Naive thymus-derived CD4-positive, alpha-beta T cell (primary cell): Measurements from ENCODE around the gene CABP7. TPM values are rescaled to one million over a fixed set of nuclear protein-coding genes. Genes with fewer than 3 reads are reported as not detected.

Source experiments
- ATAC-seq: fragments of 150-1000 bp; cut with Tn5 transposase; 2 replicates; pipeline ENCODE4 v1.10.0; 2021; ENCODE audit warnings: mild to moderate bottlenecking, moderate library complexity
- CTCF ChIA-PET: fragments of 350-600 bp; sonication (Branson Sonifier 250); formaldehyde crosslinking; loops from one replicate; lab custom pipeline; 2021; ENCODE audit warnings: antibody characterized with exemption; lab: Charles Lee
- POLR2A ChIA-PET: fragments of 350-600 bp; sonication (Branson Sonifier 250); formaldehyde crosslinking; loops from one replicate; lab custom pipeline; 2021; ENCODE audit warnings: antibody characterized with exemption, inconsistent platforms; lab: Charles Lee
- DNase-seq, 9 donors: peaks; one replicate each; pipeline versions ENCODE4 v3.0.0 to v3.0.0-alpha.2; 2020 to 2022; ENCODE audit warnings: mixed read lengths in 1 of 9
- H3K27ac ChIP-seq: one replicate; pipeline ENCODE4 v1.7.0; 2013; ENCODE audit warnings: mild to moderate bottlenecking, low read depth, low read length, moderate library complexity
- H3K27me3 ChIP-seq, 2 donors: one replicate each; pipeline ENCODE4 v1.7.0; 2013; ENCODE audit warnings: low read length in 2 of 2, mild to moderate bottlenecking in 2 of 2, moderate library complexity in 2 of 2; ENCODE audit not compliant: control insufficient read depth in 2 of 2, insufficient read depth in 2 of 2
- H3K36me3 ChIP-seq, 3 experiments: 1 replicate in 2 of 3; 2 replicates in 1 of 3; pipeline ENCODE4 v1.7.0; 2013; ENCODE audit warnings: low read length in 3 of 3, mild to moderate bottlenecking in 3 of 3, moderate library complexity in 1 of 3; ENCODE audit not compliant: insufficient read depth in 3 of 3, control insufficient read depth in 2 of 3
- H3K4me1 ChIP-seq, 2 donors: one replicate each; pipeline ENCODE4 v1.7.0; 2013; ENCODE audit warnings: low read length in 2 of 2, mild to moderate bottlenecking in 2 of 2, moderate library complexity in 1 of 2; ENCODE audit not compliant: control insufficient read depth in 2 of 2, insufficient read depth in 2 of 2
- H3K4me3 ChIP-seq: 2 replicates; pipeline ENCODE4 v1.7.0; 2013; ENCODE audit warnings: mild to moderate bottlenecking, low read length
- H3K9me3 ChIP-seq, 3 experiments: 1 replicate in 2 of 3; 2 replicates in 1 of 3; pipeline ENCODE4 v1.7.0; 2013; ENCODE audit warnings: low read length in 3 of 3; ENCODE audit not compliant: control insufficient read depth in 2 of 3
- H3K27ac Mint-ChIP-seq, 9 donors: one replicate each; pipeline ENCODE4 v1.8.0; 2020 to 2022; ENCODE audit warnings: mixed read lengths in 9 of 9, mild to moderate bottlenecking in 8 of 9, moderate library complexity in 5 of 9, inconsistent platforms in 2 of 9
- H3K27me3 Mint-ChIP-seq, 5 donors: one replicate each; pipeline ENCODE4 v1.8.0; 2021 to 2022; ENCODE audit warnings: mixed read lengths in 5 of 5, mild to moderate bottlenecking in 1 of 5
- H3K36me3 Mint-ChIP-seq, 5 donors: one replicate each; pipeline ENCODE4 v1.8.0; 2020 to 2022; ENCODE audit warnings: mixed read lengths in 5 of 5, mild to moderate bottlenecking in 3 of 5, inconsistent platforms in 1 of 5
- H3K4me1 Mint-ChIP-seq, 7 donors: one replicate each; pipeline ENCODE4 v1.8.0; 2020 to 2022; ENCODE audit warnings: mixed read lengths in 7 of 7, mild to moderate bottlenecking in 3 of 7, inconsistent platforms in 1 of 7
- H3K4me3 Mint-ChIP-seq, 10 donors: one replicate each; pipeline ENCODE4 v1.8.0; 2020 to 2022; ENCODE audit warnings: mild to moderate bottlenecking in 10 of 10, mixed read lengths in 10 of 10, moderate library complexity in 6 of 10, inconsistent platforms in 2 of 10
- H3K9me3 Mint-ChIP-seq, 11 donors: one replicate each; pipeline ENCODE4 v1.8.0; 2020 to 2022; ENCODE audit warnings: mixed read lengths in 11 of 11, mild to moderate bottlenecking in 4 of 11, inconsistent platforms in 1 of 11, moderate library complexity in 1 of 11
- intact Hi-C, 2 donors: fragments of 100-400 bp; cut with micrococcal nuclease; formaldehyde crosslinking; loops; one replicate each; pipeline ENCODE4 v1.15.1; 2023
- polyA plus RNA-seq, 2 donors: library from polyadenylated mRNA; unstranded; fragments of 300-500 nt; fragmentation: Illumina TruSeq; gene quantifications; one replicate each; pipeline ENCODE4 v1.2.3, GENCODE V29; 2021
- total RNA-seq, 6 experiments: library from RNA in 5 of 6; stranded (reverse) in 5 of 6; gene quantifications; 1 replicate in 5 of 6; 2 replicates in 1 of 6; pipeline ENCODE4 v1.2.3 and lab custom pipeline; 2021 to 2026

The CABP7 gene
- total and polyA plus RNA-seq, 7 experiments from 2014 or later = 0.07 to 0.42 (median 0.17) TPM; not detected in 3

- Histone ChIP-seq H3K9me3 (no peaks in the 10 kb centered on the region), H3K4me1 (peaks cover 0 to 5% of the 10 kb centered on the region in 2 donors), H3K4me3 (no peak overlapping the region), H3K27me3 (no peaks in the 10 kb centered on the region), H3K36me3 (peaks cover 0 to 73% (median 3%) of the 10 kb centered on the region in 3 experiments), H3K27ac (no peak overlapping the region)
- ChIA-PET POLR2A (no interaction called here), CTCF (no interaction called here)
- ATAC-seq (no peak), DNase-seq (no peak)
- Mint-ChIP-seq H3K9me3 (no peaks in the 10 kb centered on the region), H3K27me3 (no peaks in the 10 kb centered on the region), H3K4me3 (no peak overlapping the region), H3K27ac (peak overlapping the region in 3 of 9 donors; percentile 5 to 49 (median 26)), H3K36me3 (peaks cover 0 to 42% (median 1%) of the 10 kb centered on the region in 5 donors), H3K4me1 (peaks cover 0 to 38% (median 7%) of the 10 kb centered on the region in 7 donors)
- intact Hi-C loops = loop anchor here in 1 of 2 donors (5.0 kb wide), 1 partner anchor 394 kb away; no protein-coding TSS in a partner anchor
Measured at GRCh38 chr22:29693161-29693560, 26.6 kb upstream of the CABP7 start.

GRCh38 chr22:29693671-29694070 is 26.1 kb upstream of the CABP7 start:
- H3K4me3 ChIP-seq = no peak overlapping the region
- POLR2A ChIA-PET = no interaction called here
- H3K9me3 ChIP-seq = no peaks in the 10 kb centered on the region
- intact Hi-C loops = loop anchor here in 1 of 2 donors (5.0 kb wide), 1 partner anchor 394 kb away; no protein-coding TSS in a partner anchor
- DNase-seq (no peak), ATAC-seq (no peak)
- peaks cover 0 to 69% (median 3%) of the 10 kb centered on the region in 3 experiments for H3K36me3 ChIP-seq
- no peak overlapping the region for H3K27ac ChIP-seq
- H3K4me1 ChIP-seq = peaks cover 0 to 5% of the 10 kb centered on the region in 2 donors
- CTCF ChIA-PET = no interaction called here
- no peak overlapping the region for H3K4me3 Mint-ChIP-seq
- H3K4me1 Mint-ChIP-seq = peaks cover 0 to 38% (median 6%) of the 10 kb centered on the region in 7 donors
- no peaks in the 10 kb centered on the region for H3K27me3 Mint-ChIP-seq
- H3K27ac Mint-ChIP-seq = peak overlapping the region in 1 of 9 donors; percentile 26
- H3K27me3 ChIP-seq = no peaks in the 10 kb centered on the region
- H3K36me3 Mint-ChIP-seq = peaks cover 0 to 45% (median 1%) of the 10 kb centered on the region in 5 donors
- no peaks in the 10 kb centered on the region for H3K9me3 Mint-ChIP-seq

GRCh38 chr22:29695129-29695926 is 24.5 kb upstream of the CABP7 start:
- H3K4me3 ChIP-seq = no peak overlapping the region
- H3K4me3 Mint-ChIP-seq = no peak overlapping the region
- peaks cover 0 to 64% (median 3%) of the 10 kb centered on the region in 3 experiments for H3K36me3 ChIP-seq
- H3K27ac ChIP-seq = no peak overlapping the region
- H3K4me1 ChIP-seq = peaks cover 0 to 7% of the 10 kb centered on the region in 2 donors
- H3K9me3 ChIP-seq = no peaks in the 10 kb centered on the region
- peaks cover 0 to 43% (median 0%) of the 10 kb centered on the region in 5 donors for H3K36me3 Mint-ChIP-seq
- H3K27me3 Mint-ChIP-seq = no peaks in the 10 kb centered on the region
- intact Hi-C loops = no loop called here
- POLR2A ChIA-PET = interaction anchor here (0.9 kb wide), 1 partner anchor 591 kb away, joined by 3 read pairs; no protein-coding TSS in a partner anchor
- CTCF ChIA-PET = no interaction called here
- DNase-seq (no peak), ATAC-seq (no peak)
- peak overlapping the region in 1 of 9 donors; percentile 28 for H3K27ac Mint-ChIP-seq
- H3K4me1 Mint-ChIP-seq = peaks cover 0 to 27% (median 8%) of the 10 kb centered on the region in 7 donors
- no peaks in the 10 kb centered on the region for H3K9me3 Mint-ChIP-seq
- no peaks in the 10 kb centered on the region for H3K27me3 ChIP-seq

- Histone ChIP-seq H3K4me1 (peaks cover 0 to 19% of the 10 kb centered on the region in 2 donors), H3K4me3 (no peak overlapping the region), H3K9me3 (no peaks in the 10 kb centered on the region), H3K27ac (no peak overlapping the region), H3K27me3 (no peaks in the 10 kb centered on the region), H3K36me3 (peaks cover 0 to 48% (median 1%) of the 10 kb centered on the region in 3 experiments)
- CTCF ChIA-PET = no interaction called here
- H3K36me3 Mint-ChIP-seq = peaks cover 0 to 42% (median 0%) of the 10 kb centered on the region in 5 donors
- no peak overlapping the region for H3K4me3 Mint-ChIP-seq
- peak overlapping the region in 4 of 9 donors; percentile 17 to 52 (median 50) for H3K27ac Mint-ChIP-seq
- DNase-seq (no peak), ATAC-seq (no peak)
- H3K4me1 Mint-ChIP-seq = peaks cover 13 to 29% (median 23%) of the 10 kb centered on the region in 7 donors
- intact Hi-C loops = no loop called here
- POLR2A ChIA-PET = no interaction called here
- no peaks in the 10 kb centered on the region for H3K9me3 Mint-ChIP-seq
- peaks cover 0 to 2% (median 0%) of the 10 kb centered on the region in 5 donors for H3K27me3 Mint-ChIP-seq
Measured at GRCh38 chr22:29697853-29698598, 21.8 kb upstream of the CABP7 start.

- ChIA-PET POLR2A (no interaction called here), CTCF (interaction anchor here (1.0 to 1.2 kb wide), 2 partner anchors 9 to 305 kb away, joined by 3 to 4 read pairs; no protein-coding TSS in a partner anchor)
- H3K27me3 Mint-ChIP-seq = peaks cover 0 to 6% (median 0%) of the 10 kb centered on the region in 5 donors
- H3K36me3 Mint-ChIP-seq = peaks cover 0 to 24% (median 0%) of the 10 kb centered on the region in 5 donors
- peaks cover 0 to 1% (median 0%) of the 10 kb centered on the region in 11 donors for H3K9me3 Mint-ChIP-seq
- ATAC-seq (no peak), DNase-seq (no peak)
- peak overlapping the region in 8 of 9 donors; percentile 6 to 91 (median 66) for H3K27ac Mint-ChIP-seq
- peaks cover 15 to 31% (median 27%) of the 10 kb centered on the region in 7 donors for H3K4me1 Mint-ChIP-seq
- Histone ChIP-seq H3K9me3 (no peaks in the 10 kb centered on the region), H3K27me3 (no peaks in the 10 kb centered on the region), H3K36me3 (peaks cover 0 to 25% (median 0%) of the 10 kb centered on the region in 3 experiments), H3K27ac (no peak overlapping the region), H3K4me1 (peaks cover 0 to 19% of the 10 kb centered on the region in 2 donors), H3K4me3 (no peak overlapping the region)
- intact Hi-C loops = loop anchor here in 1 of 2 donors (5.0 kb wide), 1 partner anchor 307 kb away; no protein-coding TSS in a partner anchor
- peak overlapping the region in 3 of 10 donors; percentile 34 to 57 (median 49) for H3K4me3 Mint-ChIP-seq
Measured at GRCh38 chr22:29700206-29700899, 19.4 kb upstream of the CABP7 start.

GRCh38 chr22:29700900-29701154 is 19.0 kb upstream of the CABP7 start:
- ChIA-PET POLR2A (no interaction called here), CTCF (interaction anchor here (1.0 to 1.2 kb wide), 2 partner anchors 10 to 305 kb away, joined by 3 to 4 read pairs; no protein-coding TSS in a partner anchor)
- peaks cover 0 to 6% (median 0%) of the 10 kb centered on the region in 5 donors for H3K27me3 Mint-ChIP-seq
- Histone ChIP-seq H3K27me3 (no peaks in the 10 kb centered on the region), H3K27ac (no peak overlapping the region), H3K9me3 (no peaks in the 10 kb centered on the region), H3K36me3 (peaks cover 0 to 20% (median 0%) of the 10 kb centered on the region in 3 experiments), H3K4me3 (no peak overlapping the region), H3K4me1 (peaks cover 0 to 19% of the 10 kb centered on the region in 2 donors)
- peaks cover 0 to 20% (median 0%) of the 10 kb centered on the region in 5 donors for H3K36me3 Mint-ChIP-seq
- peak overlapping the region in 5 of 10 donors; percentile 18 to 57 (median 49) for H3K4me3 Mint-ChIP-seq
- intact Hi-C loops = loop anchor here (1.0 to 5.0 kb wide), 2 partner anchors 304 to 306 kb away; no protein-coding TSS in a partner anchor
- peak overlapping the region; percentile 62 to 91 (median 66) for H3K27ac Mint-ChIP-seq
- no peak for DNase-seq
- H3K9me3 Mint-ChIP-seq = peaks cover 0 to 2% (median 0%) of the 10 kb centered on the region in 11 donors
- H3K4me1 Mint-ChIP-seq = peaks cover 15 to 31% (median 27%) of the 10 kb centered on the region in 7 donors
- no peak for ATAC-seq
